Measurements from ENCODE around the gene SLITRK3. TPM values are rescaled to one million over a fixed set of nuclear protein-coding genes. Genes with fewer than 3 reads are reported as not detected.

SLITRK3 gene
- total RNA-seq, 1 donor from 2014 or later: not detected

GRCh38 chr3:165191491-165191890, 4.7 kb downstream of the SLITRK3 start:
- no peak overlapping the region for H3K4me3 ChIP-seq (ENCODE audit: low read depth, low read length)
- DNase-seq (ENCODE audit: low read depth): no peak
- TF ChIP-seq CTCF (conservative IDR thresholded peaks at IDR 0.05; ENCODE audit: low read depth, low read length): no peak

GRCh38 chr3:165188452-165188851, 7.7 kb downstream of the SLITRK3 start:
- no peak overlapping the region for H3K4me3 ChIP-seq (ENCODE audit: low read depth, low read length)
- no peak for DNase-seq (ENCODE audit: low read depth)
- no peak for TF ChIP-seq CTCF (conservative IDR thresholded peaks at IDR 0.05; ENCODE audit: low read depth, low read length)

- peak; percentile 94 for TF ChIP-seq CTCF (conservative IDR thresholded peaks at IDR 0.05; ENCODE audit: low read depth, low read length)
- DNase-seq (ENCODE audit: low read depth): no peak
These were observed 10.4 kb downstream of the SLITRK3 start for GRCh38 chr3:165185707-165186327.

GRCh38 chr3:165181556-165181955, 14.6 kb downstream of the SLITRK3 start:
- TF ChIP-seq CTCF (conservative IDR thresholded peaks at IDR 0.05; ENCODE audit: low read depth, low read length): no peak
- H3K4me3 ChIP-seq (ENCODE audit: low read depth, low read length): no peak overlapping the region
- no peak for DNase-seq (ENCODE audit: low read depth)

More at GRCh38 chr3:165185707-165186327, 10.4 kb downstream of the SLITRK3 start:
- no peak overlapping the region for H3K4me3 ChIP-seq (ENCODE audit: low read depth, low read length)

GRCh38 chr3:165170236-165170635, 25.9 kb downstream of the SLITRK3 start:
- H3K4me3 ChIP-seq (ENCODE audit: low read depth, low read length): no peak overlapping the region
- no peak for TF ChIP-seq CTCF (conservative IDR thresholded peaks at IDR 0.05; ENCODE audit: low read depth, low read length)
- DNase-seq (ENCODE audit: low read depth): no peak

GRCh38 chr3:165169368-165169767, 26.8 kb downstream of the SLITRK3 start:
- TF ChIP-seq CTCF (conservative IDR thresholded peaks at IDR 0.05; ENCODE audit: low read depth, low read length): no peak
- no peak for DNase-seq (ENCODE audit: low read depth)
- H3K4me3 ChIP-seq (ENCODE audit: low read depth, low read length): no peak overlapping the region

GRCh38 chr3:165162883-165163282, 33.3 kb downstream of the SLITRK3 start:
- no peak overlapping the region for H3K4me3 ChIP-seq (ENCODE audit: low read depth, low read length)
- TF ChIP-seq CTCF (conservative IDR thresholded peaks at IDR 0.05; ENCODE audit: low read depth, low read length): no peak
- no peak for DNase-seq (ENCODE audit: low read depth)
